Prostate gland (tissue), 2 donors: ENCODE measurements around the gene AVEN.

Experiments used
- CTCF ChIP-seq, 4 experiments: fragments of 200-600 bp in 2 of 4; fragments of 450-650 bp in 2 of 4; sonication (generic) in 2 of 4; IDR thresholded peaks; 1 replicate in 3 of 4; 2 replicates in 1 of 4; pipeline ENCODE4 v1.5.1; 2016 to 2019; ENCODE audit warnings: antibody characterized with exemption in 4 of 4, mild to moderate bottlenecking in 2 of 4, moderate library complexity in 2 of 4
- POLR2A ChIP-seq: fragments of 450-650 bp; IDR thresholded peaks from one replicate; pipeline ENCODE4 v1.6.1; 2016; ENCODE audit warnings: antibody characterized with exemption, mild to moderate bottlenecking
- POLR2AphosphoS5 ChIP-seq: sonication (generic); formaldehyde crosslinking; IDR thresholded peaks from one replicate; pipeline ENCODE4 v1.6.1; 2017; ENCODE audit warnings: antibody characterized with exemption

GRCh38 chr15:33923446-33923845 is 115.6 kb downstream of the AVEN start:
- TF ChIP-seq CTCF (IDR thresholded peaks at IDR 0.05) (no peak), POLR2AphosphoS5 (no peak), POLR2A (no peak)
